PC-9 (cell line): ENCODE results near the gene FAM83G. TPM values are rescaled to one million over a fixed set of nuclear protein-coding genes. Genes with fewer than 3 reads are reported as not detected.

Source experiments
- BruUV-seq: library from RNA; stranded (reverse); fragments of 400-500 nt; replicated peaks from 2 replicates; lab custom pipeline; 2021; lab: Mats Ljungman, UMichigan
- CTCF ChIA-PET: fragments of 300-600 bp; sonication (Branson Sonifier 250); formaldehyde crosslinking; loops from one replicate; lab custom pipeline; 2022; ENCODE audit warnings: antibody characterized with exemption; lab: Charles Lee
- POLR2A ChIA-PET: fragments of 300-600 bp; sonication (Branson Sonifier 250); formaldehyde crosslinking; loops from one replicate; lab custom pipeline; 2022; ENCODE audit warnings: antibody characterized with exemption; ENCODE audit not compliant: unreplicated experiment; lab: Charles Lee
- DNase-seq, 2 experiments: peaks; one replicate each; pipeline versions ENCODE4 v3.0.0 to v3.0.0-alpha.2; 2015 to 2022; ENCODE audit warnings: mixed read lengths in 1 of 2
- H2AFZ ChIP-seq: fragments of 200-600 bp; sonication (generic); 2 replicates; pipeline ENCODE4 v1.8.1; 2017; ENCODE audit warnings: antibody characterized with exemption
- H3F3A ChIP-seq: fragments of 200-600 bp; sonication (generic); 2 replicates; pipeline ENCODE4 v1.8.1; 2017; ENCODE audit warnings: antibody characterized with exemption, mild to moderate bottlenecking, low read depth; ENCODE audit not compliant: insufficient read depth
- H3K27ac ChIP-seq: fragments of 200-600 bp; sonication (generic); 2 replicates; pipeline ENCODE4 v1.6.1; 2016; ENCODE audit warnings: mixed run types
- H3K27me3 ChIP-seq: fragments of 200-600 bp; sonication (generic); 2 replicates; pipeline ENCODE4 v1.6.1; 2016; ENCODE audit warnings: low read depth, mixed run types; ENCODE audit not compliant: insufficient read depth
- H3K36me3 ChIP-seq: fragments of 200-600 bp; sonication (generic); 2 replicates; pipeline ENCODE4 v1.6.1; 2016; ENCODE audit warnings: low read depth, mixed run types
- H3K4me1 ChIP-seq: fragments of 200-600 bp; sonication (generic); replicated peaks from 2 replicates; pipeline ENCODE4 v1.6.1; 2016; ENCODE audit warnings: mixed run types; ENCODE audit not compliant: insufficient read depth
- H3K4me2 ChIP-seq: fragments of 200-600 bp; sonication (generic); 2 replicates; pipeline ENCODE4 v1.6.1; 2017; ENCODE audit warnings: mixed run types
- H3K4me3 ChIP-seq: fragments of 200-600 bp; sonication (generic); 2 replicates; pipeline ENCODE4 v1.6.1; 2016; ENCODE audit warnings: mixed run types
- H3K79me2 ChIP-seq: fragments of 200-600 bp; sonication (generic); 2 replicates; pipeline ENCODE4 v1.6.1; 2017; ENCODE audit warnings: low read depth, mixed run types
- H3K9me2 ChIP-seq: fragments of 200-600 bp; sonication (generic); 2 replicates; pipeline ENCODE4 v1.8.1; 2017; ENCODE audit warnings: mild to moderate bottlenecking; ENCODE audit not compliant: insufficient read depth
- H3K9me3 ChIP-seq: fragments of 200-600 bp; sonication (generic); 2 replicates; pipeline ENCODE4 v1.8.1; 2016; ENCODE audit warnings: low read depth; ENCODE audit not compliant: insufficient read depth
- H4K20me1 ChIP-seq: fragments of 200-600 bp; sonication (generic); 2 replicates; pipeline ENCODE4 v1.8.1; 2017; ENCODE audit not compliant: insufficient read depth
- EZH2 ChIP-seq: fragments of 200-600 bp; sonication (generic); IDR thresholded peaks from 2 replicates; pipeline ENCODE4 v1.8.0; 2017; ENCODE audit warnings: antibody characterized with exemption, low read depth
- intact Hi-C: fragments of 100-400 bp; cut with micrococcal nuclease; formaldehyde crosslinking; loops from one replicate; pipeline ENCODE4 v1.10.0; 2022; ENCODE audit not compliant: unreplicated experiment
- total RNA-seq: library from RNA; stranded (reverse); gene quantifications from 2 replicates; pipeline ENCODE4 v1.2.3, GENCODE V29; 2021
- TF ChIP-seq, protein P1 (sequence below): fragments of 200-600 bp; sonication (generic); conservative IDR thresholded peaks from 2 replicates; pipeline ENCODE4 v1.6.1; 2017; ENCODE audit warnings: mixed run types, antibody characterized with exemption, mild to moderate bottlenecking, moderate library complexity

Gene FAM83G
- total RNA-seq, 1 experiment from 2014 or later: 30.2 TPM

DNA sequence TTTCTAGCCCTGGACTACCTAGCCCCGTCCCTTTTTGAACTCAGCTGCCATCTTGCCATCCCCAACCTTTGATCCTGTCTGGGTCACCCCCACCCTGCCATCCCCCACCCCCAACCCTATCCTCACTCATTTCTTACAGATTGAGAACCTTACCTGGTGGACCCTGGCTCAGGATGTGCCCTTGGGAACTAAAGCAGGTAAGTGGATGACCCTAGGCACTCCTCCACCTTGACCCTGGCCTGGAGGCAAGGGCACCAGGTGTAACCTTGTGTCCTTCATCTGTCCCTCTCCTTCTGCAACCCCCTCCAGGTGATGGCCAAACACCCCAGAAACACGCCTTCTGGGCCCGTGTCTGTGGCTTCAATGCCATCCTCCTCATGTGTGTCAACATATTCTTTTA, 15.5 kb upstream of the FAM83G start:
- H3K27ac ChIP-seq: no peak overlapping the region
- H3K9me3 ChIP-seq: no peaks in the 10 kb centered on the region
- no peak for DNase-seq
- H3K36me3 ChIP-seq: no peaks in the 10 kb centered on the region
- H2AFZ ChIP-seq: no peak overlapping the region
- no peaks in the 10 kb centered on the region for H3K9me2 ChIP-seq
- peaks cover 3% of the 10 kb centered on the region; the same call in 1 of the 2 replicates for H3K27me3 ChIP-seq
- no peaks in the 10 kb centered on the region for H3K79me2 ChIP-seq
- H3K4me1 ChIP-seq: no peaks in the 10 kb centered on the region
- BruUV-seq: no TSS peak
- peaks cover 15% of the 10 kb centered on the region; the same call in 1 of the 2 replicates for H3F3A ChIP-seq
- CTCF ChIA-PET: no interaction called here
- POLR2A ChIA-PET: no interaction called here
- TF ChIP-seq, protein P1, sequence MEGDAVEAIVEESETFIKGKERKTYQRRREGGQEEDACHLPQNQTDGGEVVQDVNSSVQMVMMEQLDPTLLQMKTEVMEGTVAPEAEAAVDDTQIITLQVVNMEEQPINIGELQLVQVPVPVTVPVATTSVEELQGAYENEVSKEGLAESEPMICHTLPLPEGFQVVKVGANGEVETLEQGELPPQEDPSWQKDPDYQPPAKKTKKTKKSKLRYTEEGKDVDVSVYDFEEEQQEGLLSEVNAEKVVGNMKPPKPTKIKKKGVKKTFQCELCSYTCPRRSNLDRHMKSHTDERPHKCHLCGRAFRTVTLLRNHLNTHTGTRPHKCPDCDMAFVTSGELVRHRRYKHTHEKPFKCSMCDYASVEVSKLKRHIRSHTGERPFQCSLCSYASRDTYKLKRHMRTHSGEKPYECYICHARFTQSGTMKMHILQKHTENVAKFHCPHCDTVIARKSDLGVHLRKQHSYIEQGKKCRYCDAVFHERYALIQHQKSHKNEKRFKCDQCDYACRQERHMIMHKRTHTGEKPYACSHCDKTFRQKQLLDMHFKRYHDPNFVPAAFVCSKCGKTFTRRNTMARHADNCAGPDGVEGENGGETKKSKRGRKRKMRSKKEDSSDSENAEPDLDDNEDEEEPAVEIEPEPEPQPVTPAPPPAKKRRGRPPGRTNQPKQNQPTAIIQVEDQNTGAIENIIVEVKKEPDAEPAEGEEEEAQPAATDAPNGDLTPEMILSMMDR: no peak
- no peak for TF ChIP-seq EZH2
- no peak overlapping the region for H3K4me3 ChIP-seq
- intact Hi-C loops: no loop called here
- no peaks in the 10 kb centered on the region for H4K20me1 ChIP-seq
- no peak overlapping the region for H3K4me2 ChIP-seq

GRCh38 chr17:19019041-19019941, 14.7 kb upstream of the FAM83G start:
- H3K4me2 ChIP-seq: no peak overlapping the region
- no peaks in the 10 kb centered on the region for H3K9me3 ChIP-seq
- DNase-seq: no peak
- intact Hi-C loops: no loop called here
- no TSS peak for BruUV-seq
- no peaks in the 10 kb centered on the region for H3K36me3 ChIP-seq
- ChIA-PET POLR2A (interaction anchor here (0.6 kb wide), 1 partner anchor 762 kb away, joined by 8 read pairs; no protein-coding TSS in a partner anchor), CTCF (interaction anchor here (0.6 kb wide), 1 partner anchor 51 kb away, joined by 3 read pairs; no protein-coding TSS in a partner anchor)
- no peak for TF ChIP-seq EZH2
- TF ChIP-seq, protein P1: no peak
- H3K27me3 ChIP-seq: peaks cover 3% of the 10 kb centered on the region; the same call in 1 of the 2 replicates
- H3K27ac ChIP-seq: no peak overlapping the region
- no peaks in the 10 kb centered on the region for H3K9me2 ChIP-seq
- no peaks in the 10 kb centered on the region for H4K20me1 ChIP-seq
- no peak overlapping the region for H3K4me3 ChIP-seq
- no peaks in the 10 kb centered on the region for H3K4me1 ChIP-seq
- H3K79me2 ChIP-seq: no peaks in the 10 kb centered on the region
- no peak overlapping the region for H2AFZ ChIP-seq
- H3F3A ChIP-seq: peaks cover 15% of the 10 kb centered on the region; the same call in 1 of the 2 replicates

- no peaks in the 10 kb centered on the region for H3K79me2 ChIP-seq
- no peak for TF ChIP-seq EZH2
- TF ChIP-seq, protein P1: no peak
- no peak overlapping the region for H3K27ac ChIP-seq
- intact Hi-C loops: no loop called here
- no peaks in the 10 kb centered on the region for H3K9me2 ChIP-seq
- H3K27me3 ChIP-seq: peaks cover 3% of the 10 kb centered on the region; the same call in 1 of the 2 replicates
- CTCF ChIA-PET: no interaction called here
- no peaks in the 10 kb centered on the region for H3K9me3 ChIP-seq
- no peak overlapping the region for H2AFZ ChIP-seq
- H4K20me1 ChIP-seq: no peaks in the 10 kb centered on the region
- no peak overlapping the region for H3K4me2 ChIP-seq
- DNase-seq: no peak
- no TSS peak for BruUV-seq
- H3K4me3 ChIP-seq: no peak overlapping the region
- no peaks in the 10 kb centered on the region for H3K36me3 ChIP-seq
- POLR2A ChIA-PET: interaction anchor here (0.6 kb wide), 1 partner anchor 762 kb away, joined by 8 read pairs; no protein-coding TSS in a partner anchor
- no peaks in the 10 kb centered on the region for H3K4me1 ChIP-seq
- peaks cover 15% of the 10 kb centered on the region; the same call in 1 of the 2 replicates for H3F3A ChIP-seq
Observed at GRCh38 chr17:19018600-19018950, 14.0 kb upstream of the FAM83G start.
